HepG2 (cell line): ENCODE data around the gene GSTM2.
"Not testable (repeated sequence)": the region's sequence is repeated elsewhere in the genome, so short reads cannot be mapped to it uniquely, and the experiment has no call there.

ENCODE experiments used
- PHF8 ChIP-seq: sonication (generic); formaldehyde crosslinking; IDR thresholded peaks from 2 replicates; pipeline ENCODE4 v1.5.0; 2020; ENCODE audit warnings: missing genetic modification reagents
- TF ChIP-seq, protein P1 (sequence below): IDR thresholded peaks from 2 replicates; pipeline ENCODE4 v1.6.1; 2016; ENCODE audit warnings: low read depth, borderline replicate concordance

GRCh38 chr1:109678637-109679036 lies 10.8 kb downstream of the GSTM2 start:
- not testable (repeated sequence) for TF ChIP-seq PHF8 (CRISPR knock-in tag)
- TF ChIP-seq, protein P1, sequence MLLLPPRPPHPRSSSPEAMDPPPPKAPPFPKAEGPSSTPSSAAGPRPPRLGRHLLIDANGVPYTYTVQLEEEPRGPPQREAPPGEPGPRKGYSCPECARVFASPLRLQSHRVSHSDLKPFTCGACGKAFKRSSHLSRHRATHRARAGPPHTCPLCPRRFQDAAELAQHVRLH (CRISPR knock-in tag), result not testable (repeated sequence)
